Activated CD4-positive, alpha-beta T cell treated with anti-CD3 and anti-CD28 coated beads for 24 hours (primary cell): ENCODE data around the gene INTS7.
"Not testable (repeated sequence)": the region's sequence is repeated elsewhere in the genome, so short reads cannot be mapped to it uniquely, and the experiment has no call there.

ENCODE experiments used
- DNase-seq, 2 donors: peaks; one replicate each; pipeline ENCODE4 v3.0.0-alpha.2; 2020; ENCODE audit warnings: low read depth in 2 of 2

Gene INTS7

DNA sequence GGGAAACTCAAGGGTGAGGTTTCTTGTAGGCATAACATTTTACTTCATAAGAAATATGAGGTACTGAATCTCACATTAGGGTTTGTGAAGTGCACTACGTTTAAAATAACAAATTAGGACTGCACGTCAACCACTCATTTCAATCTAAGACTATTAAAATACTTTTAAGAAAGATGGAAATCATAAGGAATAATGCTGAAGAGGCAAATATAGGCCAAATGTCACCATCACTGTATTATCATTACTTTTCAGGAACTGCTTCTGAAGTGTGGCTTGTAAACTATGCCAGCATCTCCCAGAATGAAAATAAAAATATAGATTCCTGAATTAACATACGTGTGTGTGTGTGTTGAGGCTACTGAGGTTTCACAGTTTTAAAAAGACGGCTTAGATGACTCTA, 56.8 kb downstream of the INTS7 start:
- DNase-seq, result no peak

DNA sequence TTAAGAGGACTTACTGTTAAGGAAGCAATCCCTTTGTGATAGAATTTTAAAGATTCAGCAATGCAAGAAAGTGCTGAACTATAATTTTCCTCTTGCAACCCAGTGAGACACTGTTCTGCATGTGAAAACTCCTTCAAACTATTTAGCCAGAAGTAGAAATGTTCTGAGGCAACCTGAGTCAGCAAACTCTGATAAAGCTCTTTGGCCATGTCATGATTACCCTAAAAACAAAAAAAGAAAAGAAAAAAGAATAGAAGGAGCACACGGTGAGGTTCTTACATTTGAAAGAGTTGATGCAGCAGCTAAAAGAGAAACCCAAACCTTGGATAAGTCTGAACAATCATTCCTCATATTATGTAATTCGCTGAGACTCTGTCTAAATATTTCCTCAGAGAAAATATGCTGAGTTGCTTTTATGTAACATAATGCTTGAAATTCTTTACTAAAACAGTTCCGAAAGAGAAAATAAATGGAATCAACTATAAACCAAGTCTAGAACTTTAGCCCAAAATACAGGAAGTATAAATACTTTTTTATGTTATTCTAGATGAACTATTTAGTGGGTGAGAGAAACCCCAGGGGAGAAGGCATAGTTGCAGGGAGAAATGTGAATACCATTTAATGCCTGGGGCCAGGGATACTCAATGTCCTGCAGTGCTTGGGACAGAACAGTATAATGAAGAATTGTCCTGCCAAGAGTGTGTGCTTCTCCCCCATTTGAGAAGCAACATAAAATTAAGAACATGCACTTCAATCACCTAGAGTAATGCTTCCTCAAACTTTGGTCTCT, 60.0 kb downstream of the INTS7 start:
- DNase-seq, result no peak

DNA sequence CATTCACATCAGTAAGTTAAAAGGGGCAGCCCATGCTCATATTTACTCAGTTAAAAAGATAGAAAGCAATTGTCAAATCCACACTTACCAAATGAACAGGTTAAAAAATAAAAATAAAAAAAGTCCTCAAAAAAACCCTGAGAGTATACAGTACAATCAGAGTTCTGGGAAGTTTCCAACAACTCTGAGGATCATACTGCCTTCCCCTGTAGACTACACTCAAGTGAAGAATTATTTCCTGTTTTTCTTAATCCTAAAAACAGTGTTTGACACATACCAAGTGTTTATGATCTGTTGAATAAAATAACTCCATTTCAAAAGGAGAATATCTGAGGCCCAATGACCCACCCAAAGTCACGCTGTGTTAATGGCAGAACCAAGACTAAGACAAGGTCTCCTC, 61.8 kb downstream of the INTS7 start:
- DNase-seq, result no peak

DNA sequence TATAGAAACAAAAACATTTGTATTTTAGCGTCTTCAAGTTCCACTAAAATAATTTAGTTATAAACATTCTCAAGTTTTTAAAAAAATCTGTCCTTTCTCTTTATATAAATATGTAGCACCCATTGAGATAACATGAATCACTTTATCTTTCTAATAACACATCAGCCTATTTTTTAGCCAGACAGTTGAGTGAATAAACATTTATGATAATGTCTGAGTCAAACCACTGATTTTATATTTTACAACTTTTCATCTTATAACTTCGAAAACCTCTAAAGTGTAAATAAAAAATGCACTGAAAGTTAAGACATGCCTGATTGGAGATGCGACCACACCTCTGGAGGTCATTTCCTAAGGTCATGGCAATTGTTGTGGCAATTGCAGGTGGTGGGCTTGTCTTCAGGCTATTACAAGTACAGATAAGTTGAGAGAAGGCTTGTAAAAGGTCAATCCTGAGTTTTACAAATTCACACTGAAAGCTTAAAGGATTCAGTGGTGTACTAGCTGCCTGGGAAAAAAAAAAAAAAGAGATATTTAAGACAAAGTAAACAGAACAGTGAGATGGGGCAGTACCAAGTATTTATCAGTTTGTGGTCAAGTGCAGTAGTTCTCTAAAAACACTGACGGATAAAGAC, 67.0 kb downstream of the INTS7 start:
- DNase-seq, result no peak

DNA sequence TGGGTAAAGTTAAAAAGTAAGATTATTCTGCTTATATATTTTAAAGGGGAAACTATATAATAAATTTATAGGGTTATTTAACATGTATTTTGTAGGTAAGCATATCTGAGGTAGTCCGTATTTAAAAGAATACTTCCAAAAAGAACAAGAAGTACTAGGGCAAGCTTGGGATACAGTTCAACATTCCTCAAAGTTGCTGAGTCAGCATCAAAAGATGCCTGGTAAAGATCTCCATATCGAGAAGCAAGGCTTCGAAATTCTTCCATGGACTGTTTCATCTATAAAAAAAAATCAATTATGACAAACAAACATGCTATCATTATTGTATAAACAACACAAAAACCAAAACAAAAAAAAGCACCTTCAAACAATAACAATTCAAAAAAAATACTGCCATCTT, 67.7 kb downstream of the INTS7 start:
- no peak for DNase-seq

DNA sequence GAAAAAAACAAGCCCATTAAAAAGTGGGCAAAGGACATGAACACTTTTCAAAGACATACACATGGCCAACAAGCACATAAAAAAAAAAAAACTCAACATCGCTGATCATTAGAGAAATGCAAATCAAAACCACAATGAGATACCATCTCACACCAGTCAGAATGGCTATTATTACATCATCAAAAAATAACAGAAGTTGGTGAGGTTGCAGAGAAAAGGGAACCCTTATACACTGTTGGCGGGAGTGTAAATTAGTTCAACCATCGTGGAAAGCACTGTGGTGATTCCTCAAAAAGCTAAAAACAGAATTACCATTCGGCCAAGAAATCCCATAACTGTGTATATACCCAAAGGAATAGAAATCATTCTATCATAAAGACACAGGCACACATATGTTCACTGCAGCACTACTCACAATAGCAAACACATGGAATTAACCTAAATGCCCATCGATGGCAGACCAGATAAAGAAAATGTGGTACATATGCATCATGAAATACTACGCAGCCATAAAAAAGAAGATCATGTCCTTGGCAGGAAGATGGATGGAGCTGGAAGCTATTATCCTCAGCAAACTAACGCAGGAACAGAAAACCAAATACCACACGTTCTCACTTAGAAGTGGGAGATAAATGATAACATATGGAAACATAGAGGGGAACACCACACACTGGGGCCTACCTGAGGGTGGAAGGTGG, 70.1 kb downstream of the INTS7 start:
- DNase-seq, result no peak

DNA sequence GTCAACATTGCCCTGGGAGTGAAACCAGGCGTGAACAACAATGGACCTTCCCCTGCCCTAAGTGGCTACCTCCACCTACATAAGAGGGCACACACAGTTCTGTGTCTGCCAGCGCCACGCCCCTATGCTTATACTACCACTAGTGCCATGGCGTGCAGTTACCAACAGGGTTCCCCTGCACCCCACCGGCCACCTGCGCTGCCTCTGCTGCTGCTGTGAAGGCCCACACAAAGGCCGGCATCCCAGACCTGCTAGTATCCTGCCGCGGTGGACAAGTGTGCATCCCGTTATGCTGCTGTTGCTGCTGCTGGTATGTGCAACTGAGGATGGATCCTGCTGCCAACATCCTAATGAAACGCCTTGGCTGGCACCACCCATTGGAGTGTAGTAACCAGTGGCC, 75.7 kb downstream of the INTS7 start:
- no peak for DNase-seq

DNA sequence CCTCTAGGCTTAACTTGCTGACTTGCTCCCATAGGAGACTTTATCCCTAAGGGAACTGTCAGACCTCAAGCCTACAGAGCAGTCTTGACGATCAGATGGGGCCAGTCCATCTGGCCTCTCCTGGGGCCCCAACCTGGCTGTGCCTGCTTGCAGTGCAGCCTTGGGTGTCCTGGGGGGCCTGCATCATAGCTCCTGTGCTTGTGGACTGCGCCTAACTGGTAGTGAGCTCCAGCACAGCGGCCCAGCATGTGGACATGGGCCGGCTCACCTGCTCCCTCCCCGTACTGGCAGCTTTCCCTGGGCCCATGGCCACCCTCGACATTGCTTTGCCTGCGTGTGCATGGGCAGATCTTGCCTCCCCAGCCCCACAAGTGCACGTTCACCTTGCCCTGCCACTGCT, 76.1 kb downstream of the INTS7 start:
- no peak for DNase-seq

DNA sequence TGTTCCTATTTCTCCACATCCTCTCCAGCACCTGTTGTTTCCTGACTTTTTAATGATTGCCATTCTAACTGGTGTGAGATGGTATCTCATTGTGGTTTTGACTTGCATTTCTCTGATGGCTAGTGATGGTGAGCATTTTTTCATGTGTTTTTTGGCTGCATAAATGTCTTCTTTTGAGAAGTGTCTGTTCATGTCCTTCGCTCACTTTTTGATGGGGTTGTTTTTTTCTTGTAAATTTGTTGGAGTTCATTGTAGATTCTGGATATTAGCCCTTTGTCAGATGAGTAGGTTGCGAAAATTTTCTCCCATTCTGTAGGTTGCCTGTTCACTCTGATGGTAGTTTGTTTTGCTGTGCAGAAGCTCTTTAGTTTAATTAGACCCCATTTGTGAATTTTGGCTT, 81.3 kb downstream of the INTS7 start:
- not testable (repeated sequence) for DNase-seq

DNA sequence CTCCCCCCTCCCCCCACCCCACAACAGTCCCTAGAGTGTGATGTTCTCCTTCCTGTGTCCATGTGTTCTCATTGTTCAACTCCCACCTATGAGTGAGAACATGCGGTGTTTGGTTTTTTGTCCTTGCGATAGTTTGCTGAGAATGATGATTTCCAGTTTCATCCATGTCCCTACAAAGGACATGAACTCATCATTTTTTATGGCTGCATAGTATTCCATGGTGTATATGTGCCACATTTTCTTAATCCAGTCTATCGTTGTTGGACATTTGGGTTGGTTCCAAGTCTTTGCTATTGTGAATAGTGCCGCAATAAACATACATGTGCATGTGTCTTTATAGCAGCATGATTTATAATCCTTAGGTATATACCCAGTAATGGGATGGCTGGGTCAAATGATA, 81.8 kb downstream of the INTS7 start:
- not testable (repeated sequence) for DNase-seq

DNA sequence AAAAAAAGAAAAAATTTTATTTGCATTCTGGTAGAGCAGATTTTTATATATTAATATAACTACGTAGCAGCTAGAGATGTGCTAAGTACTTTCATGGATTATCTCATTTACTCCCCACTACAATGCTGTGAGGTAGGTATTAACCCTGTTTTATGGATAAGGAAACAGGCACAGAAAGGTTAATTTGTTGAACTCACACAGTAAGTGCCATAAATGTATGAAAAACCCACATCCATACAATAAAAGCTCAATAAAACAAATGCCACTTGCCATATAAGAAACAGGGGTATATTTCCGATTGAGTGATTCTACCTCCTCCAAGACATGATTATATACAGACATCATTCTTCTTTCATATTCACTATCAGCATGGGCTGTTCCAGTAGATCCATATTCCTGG, 83.1 kb downstream of the INTS7 start:
- DNase-seq, result no peak

DNA sequence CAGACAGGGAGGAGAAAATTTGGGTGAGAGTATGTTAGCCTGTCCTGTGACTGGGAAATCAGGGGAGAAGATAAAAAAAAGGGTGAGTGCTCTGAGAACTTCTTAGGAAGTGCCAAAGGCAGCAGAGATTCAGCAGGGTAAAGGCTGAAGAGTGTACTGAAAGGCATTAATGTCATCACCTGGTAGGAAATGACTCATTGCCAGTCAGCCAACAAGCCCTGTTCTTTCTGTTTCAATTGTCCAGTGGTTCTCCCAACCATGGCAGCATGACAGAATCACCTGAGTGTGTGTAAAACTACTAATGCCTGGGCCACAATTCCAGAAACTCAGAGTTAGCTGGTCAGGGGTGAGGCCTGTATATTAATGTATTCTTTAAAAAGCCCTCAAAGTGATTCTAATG, 83.5 kb downstream of the INTS7 start:
- DNase-seq, result no peak

DNA sequence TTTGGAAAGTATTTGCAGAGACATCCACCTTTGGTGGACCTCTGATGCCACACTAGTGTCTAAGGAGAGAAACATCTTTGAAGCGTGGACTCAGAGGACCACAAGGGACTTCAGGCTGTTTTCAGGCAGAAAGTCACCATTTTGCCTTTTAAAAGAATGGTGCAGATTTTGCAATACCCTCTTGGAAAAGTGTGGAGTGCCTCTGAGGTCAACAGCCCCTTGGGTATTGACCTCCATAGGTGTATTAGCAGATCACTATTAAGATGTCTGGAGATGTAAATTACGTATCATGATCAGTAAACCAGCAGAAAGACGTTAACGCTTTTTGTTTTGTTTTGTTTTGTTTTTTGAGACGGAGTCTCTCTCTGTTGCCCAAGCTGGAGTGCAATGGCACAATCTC, 87.0 kb downstream of the INTS7 start:
- DNase-seq, result no peak

DNA sequence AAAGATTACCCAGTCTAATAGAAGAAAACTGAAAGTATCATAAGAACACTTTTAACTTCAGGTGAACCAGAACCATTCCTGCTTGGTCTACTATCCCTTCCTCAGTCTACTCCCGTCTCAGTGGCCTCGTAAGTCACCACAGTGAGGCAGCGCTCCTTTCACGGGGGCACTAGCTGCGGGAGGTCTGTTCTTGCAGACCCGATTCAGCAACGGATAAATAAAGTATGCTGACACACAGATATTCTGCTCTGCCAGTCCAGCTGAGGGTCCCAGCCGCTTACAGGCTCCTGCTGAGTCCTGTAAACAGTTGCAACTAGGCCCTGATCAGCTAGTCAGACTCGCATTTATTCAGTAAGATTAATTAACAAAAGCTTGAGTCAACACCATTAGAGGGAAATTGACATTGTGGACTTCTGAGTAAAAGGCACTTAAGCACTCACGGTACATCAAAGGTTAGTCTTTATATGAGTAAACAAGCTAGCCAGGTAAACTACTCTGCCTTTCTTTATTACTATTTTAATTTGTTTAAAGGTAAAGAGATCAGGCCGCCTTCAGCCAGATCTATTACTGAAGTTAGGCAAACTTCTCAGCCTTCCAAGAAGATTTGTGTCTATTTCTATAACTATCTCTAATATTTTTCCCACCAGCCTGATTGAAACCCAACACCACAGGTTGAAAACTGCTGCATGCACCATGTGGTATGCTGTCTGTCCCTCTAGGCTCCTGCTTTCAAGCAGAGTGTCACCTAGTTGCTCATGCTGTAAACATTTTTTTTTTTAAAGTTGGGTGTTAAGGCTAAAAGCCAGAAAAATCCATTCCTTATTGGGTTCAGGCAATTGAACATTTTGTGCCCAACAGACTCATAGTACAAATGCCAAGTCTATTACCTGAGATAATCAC, 87.7 kb downstream of the INTS7 start:
- no peak for DNase-seq

DNA sequence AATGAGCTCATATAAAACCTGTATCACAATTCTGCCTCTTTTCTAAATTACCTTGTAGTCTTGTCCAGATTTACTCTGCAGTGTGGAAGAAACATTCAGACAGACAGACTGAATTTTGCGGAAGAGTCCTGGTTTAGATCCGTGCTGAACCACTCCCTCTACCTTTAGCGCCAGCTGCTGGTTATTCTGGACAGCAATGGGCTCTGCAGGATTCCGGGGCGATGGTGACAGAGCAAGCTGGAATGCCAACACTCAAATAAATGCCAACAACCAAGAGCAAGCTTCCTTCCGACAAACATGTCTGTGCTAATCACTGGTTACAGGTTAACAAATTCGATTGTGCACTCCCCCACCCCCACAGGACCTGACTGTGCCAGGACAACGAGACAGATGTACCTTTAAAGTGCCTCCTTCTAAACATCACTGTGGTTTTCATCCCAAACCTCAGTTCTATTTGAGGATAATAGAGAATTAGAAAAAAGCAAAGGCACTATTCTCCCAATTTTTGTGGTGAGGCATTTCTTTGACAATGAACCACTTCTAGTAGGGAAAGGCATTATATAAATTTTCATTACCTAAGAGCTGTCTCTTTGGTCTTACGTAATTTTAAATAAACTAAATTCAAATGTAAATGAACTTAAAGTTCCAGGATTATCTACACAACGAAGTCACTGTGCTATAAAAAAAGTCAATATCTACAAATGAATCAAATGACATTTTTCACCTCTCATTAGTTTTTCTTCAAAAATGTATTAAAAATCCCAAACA, 90.4 kb downstream of the INTS7 start:
- no peak for DNase-seq

DNA sequence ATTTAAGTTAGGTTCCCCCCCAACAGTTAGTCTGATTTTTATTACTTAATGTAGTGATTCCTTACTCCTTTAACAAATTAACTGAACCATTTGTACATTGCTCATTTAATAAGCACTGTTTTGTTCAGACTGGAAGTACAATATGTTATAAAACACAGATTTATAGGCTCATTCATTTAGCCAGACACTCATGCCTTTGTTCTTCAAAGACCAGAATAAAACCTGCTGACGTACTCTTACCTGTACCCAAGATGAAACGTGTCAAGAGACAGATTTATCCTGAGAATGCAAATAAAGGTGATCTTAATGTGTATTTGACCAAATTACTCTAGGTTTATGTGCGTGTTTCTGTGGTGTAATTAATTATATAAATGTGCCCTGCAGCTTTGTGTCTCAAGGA, 92.8 kb downstream of the INTS7 start:
- no peak for DNase-seq

DNA sequence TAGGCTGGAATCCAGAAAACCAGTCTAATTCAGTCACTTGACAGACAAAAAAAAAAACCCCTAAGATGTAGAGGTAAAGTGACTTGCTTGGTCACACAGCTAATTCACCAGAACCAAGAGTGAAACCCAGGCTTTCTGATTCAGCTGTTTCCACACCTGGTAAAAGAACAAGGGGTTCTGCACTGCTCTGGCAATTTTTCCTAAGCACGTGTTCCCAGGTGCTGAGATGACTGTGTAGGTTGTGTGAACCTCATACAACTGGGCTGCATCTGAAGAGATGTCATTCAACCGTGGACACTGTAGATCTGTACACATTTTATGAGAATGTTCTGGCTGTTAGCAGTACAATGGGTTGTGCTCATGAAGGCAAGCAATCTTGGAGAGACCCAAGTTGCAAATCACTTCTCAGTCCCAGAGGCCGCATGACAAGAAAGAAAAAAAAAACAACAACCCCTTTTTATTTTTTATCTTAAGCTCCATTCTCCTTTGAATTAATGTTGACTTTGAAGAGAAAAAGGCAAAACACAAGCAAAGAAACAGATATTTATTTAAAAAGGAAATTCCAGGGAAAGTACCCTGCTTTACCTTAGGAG, 95.4 kb downstream of the INTS7 start:
- peak; percentile 27 to 30 for DNase-seq

DNA sequence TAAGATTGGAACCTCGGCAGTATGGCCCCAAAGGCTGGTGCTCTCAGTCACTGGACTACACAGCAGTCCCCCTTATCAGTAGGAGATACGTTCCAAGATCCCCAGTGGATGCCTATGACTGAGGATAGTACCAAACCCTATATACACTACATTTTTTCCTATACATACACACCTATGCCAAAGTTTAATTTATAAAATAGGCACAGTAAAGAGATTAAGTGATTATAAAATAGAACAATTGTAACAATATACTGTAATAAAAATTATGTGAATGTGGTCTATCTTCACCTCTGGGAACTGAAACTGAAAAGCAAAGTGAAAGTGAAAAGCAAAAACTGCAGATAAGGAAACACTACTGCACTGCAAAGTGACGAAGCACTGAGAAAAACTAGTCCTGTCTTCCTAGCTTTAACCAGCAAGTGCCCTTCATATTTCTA, 96.8 kb downstream of the INTS7 start:
- no peak for DNase-seq

DNA sequence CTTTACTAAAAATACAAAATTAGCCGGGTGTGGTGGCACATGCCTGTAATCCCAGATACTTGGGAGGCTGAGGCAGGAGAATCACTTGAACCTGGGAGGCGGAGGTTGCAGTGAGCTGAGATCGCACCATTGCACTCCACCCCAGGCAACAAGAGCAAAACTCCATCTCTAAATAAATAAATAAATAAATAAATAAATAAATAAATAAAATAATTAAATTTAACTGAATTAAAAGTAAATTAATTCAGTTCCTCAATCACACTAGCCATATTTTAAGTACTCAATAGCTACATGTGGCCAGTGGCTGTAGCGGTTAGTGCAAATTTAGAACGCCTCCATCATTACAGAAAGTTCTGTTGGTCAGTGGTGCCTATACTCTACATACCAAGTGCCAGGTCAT, 97.9 kb downstream of the INTS7 start:
- DNase-seq, result not testable (repeated sequence)

DNA sequence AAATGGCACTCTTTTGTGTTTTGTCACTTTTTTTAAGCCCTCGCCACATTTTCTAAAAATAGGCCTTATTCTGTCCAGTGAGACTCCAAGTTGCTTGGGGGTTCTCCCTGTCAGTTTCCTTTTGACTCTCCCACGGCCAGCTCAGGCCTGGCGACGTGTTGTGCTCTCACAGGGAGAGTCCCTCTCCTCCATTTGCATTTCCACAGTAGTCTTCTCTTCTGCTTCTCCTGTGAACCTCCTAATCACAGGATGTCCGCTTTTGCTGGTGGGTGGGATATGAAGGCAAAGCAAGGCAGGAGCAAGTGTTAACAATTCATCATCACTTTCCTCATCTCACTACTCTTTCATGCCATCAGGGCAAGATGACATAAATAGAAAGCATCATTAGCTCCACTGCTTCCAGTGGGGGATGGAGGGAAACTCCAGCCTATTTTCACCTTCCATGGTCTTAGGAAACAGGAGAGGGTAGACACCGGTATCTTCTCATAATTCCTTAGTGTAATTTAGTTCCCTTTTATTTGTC, 99.8 kb downstream of the INTS7 start:
- peak; percentile 45 to 48 for DNase-seq
